Activated T-cell treated with anti-CD3 and anti-CD28 coated beads for 48 hours (primary cell): ENCODE data around the gene PDZD4.

Experiments used
- DNase-seq: peaks from one replicate; pipeline ENCODE4 v3.0.0-alpha.2; 2020; ENCODE audit warnings: low read depth

The PDZD4 gene

DNA sequence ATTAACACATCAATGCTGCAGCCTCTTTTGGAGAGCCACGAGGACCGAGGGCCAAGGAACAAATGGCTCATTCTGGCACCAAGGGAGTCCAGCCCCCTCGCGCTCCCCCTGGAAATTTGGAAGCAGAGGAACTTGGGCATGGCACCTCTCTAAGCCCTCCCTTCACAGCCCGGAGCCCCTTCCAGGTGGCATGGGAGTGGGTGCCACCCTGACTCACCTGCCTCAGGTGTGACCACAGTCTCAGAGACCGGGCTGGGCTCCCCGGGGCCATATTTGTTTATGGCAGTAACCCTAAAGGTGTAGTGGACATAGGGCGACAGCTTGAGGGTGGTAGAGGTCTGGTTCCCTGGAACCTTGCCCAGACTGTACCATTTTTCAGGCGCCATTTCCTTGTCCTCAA, 36.8 kb upstream of the PDZD4 start:
- no peak for DNase-seq

DNA sequence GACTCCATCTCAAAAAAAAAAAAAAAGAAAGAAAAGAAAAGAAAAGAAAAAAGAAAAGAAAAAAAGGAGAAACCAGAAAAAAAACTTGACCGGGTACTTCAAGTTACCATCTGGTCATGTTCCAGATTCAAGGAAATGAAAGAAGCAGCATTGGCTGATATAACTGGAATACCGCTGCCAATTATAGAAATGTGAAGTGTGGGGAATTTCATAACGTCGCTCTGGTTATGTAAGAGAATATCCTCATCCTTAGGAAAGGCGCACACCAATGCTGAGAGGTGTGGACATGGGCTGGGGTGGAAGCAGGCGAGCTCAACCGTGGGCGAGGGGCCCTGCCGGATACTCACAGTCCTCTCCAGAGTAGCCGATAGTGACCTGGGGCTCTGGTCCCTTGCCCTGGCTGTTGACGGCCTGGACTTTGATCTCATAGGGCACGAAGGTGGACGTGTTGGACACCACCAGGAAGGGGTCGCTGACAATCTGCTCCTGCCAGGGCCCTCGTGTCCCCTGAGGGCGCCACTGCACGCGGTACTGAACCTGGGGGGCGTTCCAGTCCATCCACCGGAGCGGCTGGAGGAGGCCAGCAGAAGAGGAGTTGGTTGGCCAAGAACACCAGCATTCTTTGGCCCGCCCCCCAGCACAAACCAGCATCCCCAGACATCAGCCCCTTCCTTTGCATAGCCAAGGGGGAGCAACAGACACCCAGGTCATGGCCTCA, 36.1 kb upstream of the PDZD4 start:
- no peak for DNase-seq

DNA sequence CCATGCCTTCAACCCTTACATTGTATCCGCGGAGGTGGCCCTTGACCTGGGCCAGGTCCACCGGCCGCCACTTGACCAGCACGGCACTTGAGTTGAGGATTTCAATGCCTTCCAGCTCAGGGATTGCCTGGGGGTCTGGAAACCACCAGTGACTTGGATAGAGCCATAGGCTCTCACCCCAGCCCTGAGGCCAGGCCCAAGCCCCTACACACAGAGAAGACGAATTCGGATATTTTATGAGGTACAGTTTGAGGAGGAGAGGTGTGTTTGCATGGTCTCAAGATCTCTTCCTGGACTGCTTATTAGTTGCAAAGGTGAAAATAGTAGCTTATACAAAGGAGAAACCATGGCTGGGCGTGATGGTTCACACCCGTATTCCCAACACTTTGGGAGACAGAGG, 35.3 kb upstream of the PDZD4 start:
- no peak for DNase-seq

DNA sequence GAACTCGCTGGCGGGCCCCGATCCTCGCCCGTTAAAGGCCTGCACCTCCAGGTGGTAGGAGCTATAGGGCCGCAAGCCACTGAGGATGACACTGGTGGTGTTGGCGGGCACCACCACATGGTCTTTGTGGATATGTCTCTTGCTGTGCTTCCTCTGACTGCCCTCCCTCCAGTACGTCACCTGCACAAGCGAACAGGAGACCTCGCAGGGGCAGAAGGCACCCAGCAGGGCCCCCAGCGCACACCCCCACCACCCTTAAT, 34.9 kb upstream of the PDZD4 start:
- no peak for DNase-seq

DNA sequence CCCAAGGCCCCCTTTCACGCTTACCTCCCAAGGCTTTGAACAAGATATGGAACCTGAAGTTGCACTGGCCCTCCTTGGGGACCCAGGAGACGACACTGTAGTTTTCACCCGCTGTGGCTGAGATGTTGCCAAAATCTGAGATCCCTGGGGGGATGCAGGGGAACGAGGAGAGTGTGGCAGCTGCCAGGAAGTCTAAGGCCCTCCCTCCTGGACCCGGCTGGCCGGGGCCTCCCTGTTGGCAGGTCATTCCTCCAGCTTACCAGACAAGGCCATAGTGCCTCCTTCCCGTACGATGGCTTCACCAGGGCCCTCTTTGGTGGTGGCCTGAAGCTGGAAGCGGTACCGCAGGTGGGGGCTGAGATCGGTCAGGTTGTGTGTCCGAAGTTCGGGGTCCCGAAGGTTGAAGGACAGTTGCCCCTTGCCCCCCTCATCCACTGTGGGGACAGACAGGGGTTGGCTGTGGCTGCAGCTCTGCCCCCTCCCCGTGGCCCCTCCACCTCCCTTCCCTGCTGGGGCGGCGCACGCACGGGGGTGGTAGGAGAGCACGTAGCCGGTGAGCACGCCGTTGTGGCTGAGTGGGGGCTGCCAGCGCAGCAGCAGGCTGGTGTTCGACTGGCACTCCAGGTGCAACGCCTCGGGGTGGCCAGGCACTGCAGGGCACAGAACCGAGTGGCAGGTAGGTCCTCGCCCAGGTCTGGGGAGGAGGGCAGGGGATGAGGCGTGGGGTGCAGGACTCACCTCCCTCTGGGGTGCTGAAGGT, 34.4 kb upstream of the PDZD4 start:
- DNase-seq = no peak

DNA sequence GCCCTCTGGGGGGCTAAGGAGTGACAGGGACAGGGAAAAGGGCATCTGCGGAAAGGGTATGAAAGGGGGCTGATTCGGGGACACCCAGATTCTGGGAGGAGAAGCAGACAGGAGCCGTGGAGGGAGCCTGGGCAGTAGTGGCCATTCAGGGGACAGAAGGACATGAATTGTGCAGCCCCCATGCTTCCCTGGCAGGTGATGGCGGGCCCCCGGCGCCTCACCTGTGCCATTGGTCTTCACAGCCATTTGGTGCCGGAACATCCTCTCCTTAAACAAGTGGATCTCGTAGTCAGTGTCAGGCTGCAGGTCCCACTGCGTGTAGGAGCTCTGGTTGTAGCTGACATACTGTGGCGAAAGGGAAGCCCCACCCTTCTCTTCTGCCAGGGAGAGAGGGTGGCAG, 33.8 kb upstream of the PDZD4 start:
- no peak for DNase-seq

DNA sequence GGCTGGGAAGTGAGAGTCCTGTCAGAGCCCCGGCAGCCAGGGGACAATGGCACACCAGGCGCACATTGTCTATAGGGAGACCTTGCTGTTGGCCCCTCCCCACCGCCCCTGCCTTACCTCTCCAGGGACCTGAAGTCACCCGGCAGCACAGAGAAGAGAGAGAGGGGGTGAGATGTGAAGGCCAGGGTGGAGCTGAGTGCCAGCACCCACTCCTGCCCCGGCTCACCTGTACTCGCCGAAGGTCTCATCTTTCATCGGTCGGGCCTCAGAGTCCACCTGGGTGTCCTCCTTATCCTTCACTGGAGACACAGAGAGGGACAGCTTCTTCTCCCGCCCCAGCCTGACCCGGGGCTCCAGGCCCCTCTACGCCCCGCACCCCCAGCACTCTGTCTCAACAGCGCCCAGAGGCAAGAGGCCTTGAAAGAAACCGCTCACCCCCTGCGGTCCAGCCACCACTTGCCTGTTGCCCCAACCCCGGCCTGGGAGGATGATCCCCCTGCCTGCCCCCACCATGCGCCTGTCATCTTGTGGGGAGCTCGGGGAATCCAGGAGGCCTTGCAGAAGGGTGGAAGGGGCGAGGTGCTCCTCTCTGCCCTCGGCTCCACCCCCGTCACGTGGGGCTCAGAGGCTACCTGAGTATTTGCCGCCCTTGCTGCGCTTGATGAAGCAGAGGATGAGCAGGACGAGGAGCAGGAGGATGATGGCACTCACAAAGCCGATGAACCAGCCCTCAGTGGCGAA, 33.1 kb upstream of the PDZD4 start:
- no peak for DNase-seq

DNA sequence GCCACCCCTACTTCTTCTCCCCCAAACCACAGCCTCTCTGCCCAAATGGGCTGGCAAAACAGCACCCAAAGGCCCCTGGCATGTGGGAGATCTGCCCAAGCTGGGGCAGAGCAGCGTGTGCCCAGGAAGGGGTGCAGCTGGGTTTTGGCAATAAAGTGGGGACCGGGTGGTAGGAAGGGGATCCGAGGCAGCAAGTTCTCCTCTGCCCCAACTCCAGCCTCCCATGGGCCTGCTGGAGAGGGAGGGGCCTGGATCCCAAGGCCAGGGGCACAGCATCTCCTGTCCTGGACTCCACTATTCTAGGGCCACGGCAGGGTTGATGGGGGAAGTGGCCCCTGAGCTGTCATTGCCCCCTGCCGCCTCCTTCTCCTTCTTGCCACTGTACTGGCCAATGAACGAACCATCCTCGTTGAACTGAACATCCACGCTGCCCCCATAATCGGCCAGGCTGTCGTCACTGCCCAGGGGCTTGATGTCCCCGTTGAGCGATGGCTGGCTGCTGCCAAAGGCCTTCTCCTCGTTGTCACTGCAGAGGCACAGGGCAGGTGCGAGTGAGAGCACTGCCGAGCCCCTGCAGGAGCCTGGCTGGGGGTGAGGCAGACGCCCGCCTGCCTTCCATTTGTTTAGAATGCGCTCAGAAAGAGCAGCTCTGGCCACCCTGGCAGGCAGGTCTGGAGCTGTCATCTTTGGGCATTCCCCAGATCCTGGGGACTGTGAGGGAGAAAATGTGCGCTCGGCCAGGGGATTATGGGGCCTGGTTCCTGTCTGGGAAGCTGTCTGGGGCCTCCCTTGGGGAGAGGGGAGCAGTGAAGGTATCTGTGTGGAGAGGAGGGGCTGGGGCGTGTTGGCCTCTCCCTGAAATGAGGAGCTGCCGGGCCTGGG, 32.3 kb upstream of the PDZD4 start:
- no peak for DNase-seq

DNA sequence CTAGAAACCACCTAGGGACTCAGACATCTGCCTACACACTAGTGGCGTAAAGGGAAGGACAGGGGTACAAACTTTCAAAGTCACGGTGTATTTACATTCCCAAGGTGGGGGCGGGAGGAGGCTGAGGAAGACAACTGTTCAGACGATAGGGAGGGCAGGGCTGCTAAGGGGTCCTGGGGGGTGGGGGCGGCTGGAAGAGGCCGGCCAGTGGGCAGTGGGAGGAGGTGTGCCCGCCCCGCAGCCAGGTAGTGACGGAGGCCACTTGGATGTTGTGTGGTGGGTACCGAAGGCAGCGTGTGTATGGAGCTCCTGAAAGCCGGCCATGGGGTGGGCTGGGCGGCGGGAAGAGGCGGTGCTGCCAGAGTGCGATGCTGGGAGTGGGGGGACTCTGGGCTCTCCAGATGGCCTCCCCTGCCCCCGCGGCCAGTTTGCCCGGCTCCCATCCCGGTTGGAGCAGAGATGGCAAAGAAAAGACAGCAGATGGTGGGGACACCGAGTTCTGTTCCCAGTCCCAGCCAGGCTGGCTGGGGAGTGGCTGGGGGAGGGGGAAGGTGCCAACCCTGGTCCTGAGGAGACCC, 31.5 kb upstream of the PDZD4 start:
- DNase-seq = no peak

DNA sequence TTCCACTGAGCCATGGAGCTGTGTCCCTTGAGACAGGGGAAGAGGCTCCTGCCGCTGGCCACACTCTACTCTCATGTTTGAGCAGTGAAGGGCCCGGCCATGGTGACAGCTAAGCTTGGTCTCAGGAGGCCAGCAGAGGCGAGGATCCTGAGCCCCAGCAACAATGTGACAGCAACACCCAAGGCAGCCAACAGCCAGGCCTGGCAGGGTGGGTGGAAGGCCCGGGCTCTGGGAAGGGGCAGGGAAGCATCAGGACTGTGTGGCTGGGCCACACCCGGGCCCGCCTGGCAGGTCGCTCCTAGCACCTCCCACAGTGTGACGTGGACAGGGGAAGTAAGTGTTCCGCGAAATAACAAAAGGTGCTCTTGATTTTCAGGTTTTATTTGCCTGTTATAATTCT, 30.8 kb upstream of the PDZD4 start:
- no peak for DNase-seq

DNA sequence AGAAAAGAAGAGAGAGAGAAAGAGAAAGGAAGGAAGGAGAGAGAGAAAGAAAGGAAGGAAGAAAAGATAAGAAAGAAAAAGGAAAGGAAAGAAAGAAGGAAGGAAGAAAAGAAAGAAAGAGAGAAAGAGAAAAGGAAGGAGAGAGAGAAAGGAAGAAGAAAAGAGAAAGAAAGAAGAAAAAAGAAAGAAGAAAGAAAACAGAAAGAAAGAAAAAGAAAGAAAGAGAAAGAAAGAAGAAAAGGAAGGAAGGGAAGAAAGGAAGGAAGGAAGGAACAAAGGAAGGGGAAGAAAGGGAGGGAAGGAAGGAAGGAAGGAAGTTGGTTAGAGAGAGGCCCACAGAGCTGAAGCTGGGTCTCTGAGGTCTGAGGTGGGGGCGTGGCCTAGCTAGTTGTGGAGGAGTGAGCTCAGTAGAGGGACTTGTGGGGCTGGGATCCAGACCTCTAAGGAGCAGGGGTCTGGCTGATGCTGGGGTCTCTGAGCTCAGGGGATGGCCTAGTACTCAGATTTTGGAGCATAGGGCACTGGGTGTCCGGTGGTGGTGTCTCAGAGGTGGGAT, 27.1 kb upstream of the PDZD4 start:
- no peak for DNase-seq

DNA sequence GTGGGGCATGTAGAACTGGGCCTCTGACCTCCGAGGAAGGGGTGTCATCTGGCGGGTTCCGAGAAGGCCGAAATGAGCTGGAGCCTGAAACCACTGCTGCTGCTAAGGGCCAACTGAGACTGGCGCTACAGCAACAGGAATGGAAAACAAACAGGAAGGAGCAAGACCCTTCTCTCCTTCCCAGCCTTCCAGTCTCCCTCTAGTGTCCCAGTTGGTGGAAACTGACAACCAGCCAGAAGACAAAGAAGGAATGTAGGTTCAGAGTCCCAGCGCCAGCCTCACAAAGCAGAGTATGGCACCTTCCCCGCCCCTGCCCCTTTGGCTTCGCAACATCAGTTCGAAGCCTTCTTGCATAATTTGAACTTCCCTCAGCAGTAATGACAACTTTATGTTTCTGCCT, 24.4 kb upstream of the PDZD4 start:
- no peak for DNase-seq

DNA sequence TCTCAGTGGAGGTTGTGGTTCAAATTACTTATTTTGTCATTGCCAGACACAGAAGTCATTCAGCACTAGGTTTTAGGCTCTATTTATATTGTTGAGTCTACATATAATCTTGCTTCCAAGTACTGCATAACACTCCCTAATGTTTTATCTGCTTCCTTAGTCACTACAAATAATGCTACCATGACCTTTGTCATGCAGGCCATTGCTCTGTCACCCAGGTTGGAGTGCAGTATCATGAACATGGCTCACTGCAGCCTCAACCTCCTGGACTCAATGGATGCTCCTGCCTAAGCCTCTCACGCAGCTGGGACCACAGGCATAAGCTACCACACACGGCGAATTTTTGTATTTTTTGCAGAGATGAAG, 23.5 kb upstream of the PDZD4 start:
- no peak for DNase-seq

DNA sequence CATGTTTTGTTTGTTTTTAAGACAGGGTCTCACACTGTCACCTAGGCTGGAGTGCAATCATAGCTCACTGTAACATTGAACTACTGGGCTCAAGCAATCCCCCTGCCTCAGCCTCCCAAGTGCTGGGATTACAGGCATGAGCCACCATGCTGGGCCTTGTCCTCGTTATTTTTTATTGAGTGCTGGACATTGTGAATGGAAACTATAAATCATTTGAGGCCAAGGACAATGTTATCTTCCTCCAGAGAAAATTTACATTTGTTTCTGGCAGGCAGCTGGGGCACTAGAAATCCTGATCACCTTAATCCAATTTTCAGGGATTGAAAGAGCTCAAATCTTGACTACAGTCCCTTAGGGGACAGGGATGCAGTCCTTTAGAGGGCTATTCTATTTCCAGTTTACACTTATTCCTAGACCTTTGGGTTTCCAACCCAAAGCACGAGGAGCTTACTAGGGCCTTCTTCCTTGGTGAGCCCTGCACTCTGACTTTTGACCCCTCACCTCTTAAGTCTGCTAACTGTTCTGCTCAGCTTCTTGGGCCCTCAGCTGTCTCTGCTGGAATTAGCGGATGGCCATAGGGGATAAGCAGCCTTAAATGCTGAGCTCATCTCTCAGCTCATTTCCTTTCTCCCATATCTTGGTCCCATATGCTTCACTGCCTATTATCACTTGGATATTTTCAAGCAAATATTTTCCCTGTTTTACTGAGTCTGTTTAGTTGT, 23.0 kb upstream of the PDZD4 start:
- DNase-seq = no peak

DNA sequence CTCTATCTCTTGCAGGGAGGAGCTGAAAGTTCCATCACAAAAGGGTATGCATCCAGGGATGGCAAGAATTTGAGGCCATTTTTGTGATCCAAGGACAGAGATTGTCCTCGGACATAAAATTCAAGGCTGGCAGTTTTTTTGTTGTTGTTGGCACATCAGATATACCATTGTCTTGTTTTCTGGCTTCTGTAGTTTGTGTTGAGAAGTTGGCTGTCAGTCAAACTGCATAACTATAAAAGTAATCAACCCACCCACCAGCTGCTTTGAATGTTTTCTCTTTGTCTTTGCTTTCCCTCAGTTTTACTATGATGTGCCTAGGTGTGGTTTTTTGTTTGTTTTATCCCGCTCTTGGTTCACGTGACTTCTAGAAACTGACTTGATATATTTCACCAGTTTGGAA, 21.6 kb upstream of the PDZD4 start:
- no peak for DNase-seq

DNA sequence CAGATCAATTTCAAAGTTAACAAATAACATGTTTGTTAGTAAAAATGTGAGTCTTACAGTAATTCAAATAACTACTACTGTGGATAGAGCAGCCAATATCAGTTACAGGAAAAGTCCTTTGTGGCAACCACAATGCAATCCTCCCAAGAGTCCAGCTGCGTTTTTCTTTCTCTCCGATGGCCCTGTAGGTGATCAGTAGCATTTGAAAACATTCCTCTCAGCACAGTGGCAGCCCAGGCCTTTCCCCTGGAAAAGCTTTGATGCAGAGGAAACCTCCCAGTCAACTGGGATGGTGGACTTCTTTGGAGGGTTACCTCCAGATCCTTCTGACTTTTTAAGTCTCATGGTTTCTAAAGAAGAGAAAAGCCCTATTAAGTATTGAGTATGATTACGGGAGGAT, 18.0 kb upstream of the PDZD4 start:
- DNase-seq = no peak

DNA sequence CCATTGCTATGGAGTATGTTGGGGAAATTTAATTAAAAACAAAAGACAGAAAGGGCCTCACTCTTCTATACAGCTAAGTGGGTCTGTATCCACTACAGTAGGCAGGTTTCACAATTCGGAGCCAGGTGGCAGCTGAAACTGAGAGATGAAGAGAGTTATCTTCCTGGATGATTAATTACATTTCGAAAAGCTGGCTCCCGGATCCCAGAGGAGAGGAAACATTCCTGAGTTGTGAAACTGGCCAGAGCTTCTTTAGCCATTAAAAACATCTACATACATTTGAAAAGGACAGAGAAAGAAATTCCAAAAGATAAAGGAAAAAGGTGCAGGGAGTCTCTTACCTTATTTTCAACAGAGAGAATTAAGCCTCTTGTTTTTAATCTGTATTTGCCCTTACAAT, 15.5 kb upstream of the PDZD4 start:
- no peak for DNase-seq

DNA sequence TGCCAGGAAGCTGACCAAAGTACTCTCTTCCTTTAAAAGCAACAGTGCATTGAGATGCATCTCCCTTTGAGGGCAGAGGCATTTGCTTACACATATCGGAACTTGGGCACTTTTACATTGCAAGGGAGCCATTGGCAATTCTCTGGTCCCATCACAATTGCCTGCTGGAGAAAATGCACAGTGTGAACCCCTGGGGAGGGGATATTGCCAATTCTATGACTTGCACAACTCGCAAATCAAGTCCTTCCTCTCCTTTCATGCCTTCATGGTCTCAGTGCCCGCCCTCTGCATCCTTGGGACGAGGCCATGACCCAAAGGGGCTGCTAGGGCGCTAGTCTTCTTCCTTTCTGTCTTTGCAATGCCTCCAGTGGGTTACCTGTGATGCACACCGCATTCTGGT, 14.9 kb upstream of the PDZD4 start:
- no peak for DNase-seq

DNA sequence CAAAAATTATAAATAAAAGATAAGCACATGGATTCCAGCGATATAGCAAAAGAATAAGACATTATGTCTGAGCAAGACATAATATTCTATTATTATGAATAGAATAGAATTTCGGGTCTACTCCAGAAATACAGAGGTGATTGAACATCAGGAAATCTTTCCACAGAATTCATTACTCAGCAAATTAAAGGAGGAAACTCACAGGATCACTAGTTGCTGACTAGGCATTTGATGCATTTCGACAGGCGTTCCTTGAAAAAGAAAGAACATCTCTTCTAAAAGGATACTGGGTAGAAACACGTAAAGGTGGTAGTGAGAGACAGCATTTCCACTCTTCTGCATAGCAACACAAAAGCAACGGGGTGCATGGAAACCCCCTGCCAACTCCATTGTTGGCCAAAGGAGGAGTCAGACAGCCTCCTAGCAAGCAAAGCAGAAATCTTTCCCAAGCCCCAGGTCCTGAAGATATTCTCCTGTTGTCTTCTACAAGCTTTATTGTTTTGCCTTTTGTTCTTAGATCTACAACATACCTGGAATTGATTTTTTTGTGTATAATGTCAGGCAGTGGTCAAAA, 14.3 kb upstream of the PDZD4 start:
- DNase-seq = no peak

DNA sequence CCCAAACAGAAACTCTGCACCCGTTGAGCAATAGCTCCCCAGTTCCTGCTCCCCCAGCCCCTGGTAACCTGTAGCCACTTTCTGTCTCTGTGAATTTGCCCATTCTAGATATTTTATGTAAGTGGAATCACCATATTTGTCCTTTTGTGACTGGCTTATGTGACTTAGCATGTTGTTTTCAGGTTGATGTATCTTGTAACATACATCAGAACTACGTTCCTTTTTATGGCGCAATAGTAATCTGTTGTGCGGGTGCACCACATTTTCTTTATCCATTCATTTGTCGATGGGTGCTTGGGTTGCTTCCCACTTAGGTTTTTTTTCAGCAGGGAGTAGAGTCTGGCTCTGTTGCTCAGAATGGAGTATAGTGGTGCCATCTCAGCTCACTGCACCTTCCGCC, 6.6 kb upstream of the PDZD4 start:
- no peak for DNase-seq

DNA sequence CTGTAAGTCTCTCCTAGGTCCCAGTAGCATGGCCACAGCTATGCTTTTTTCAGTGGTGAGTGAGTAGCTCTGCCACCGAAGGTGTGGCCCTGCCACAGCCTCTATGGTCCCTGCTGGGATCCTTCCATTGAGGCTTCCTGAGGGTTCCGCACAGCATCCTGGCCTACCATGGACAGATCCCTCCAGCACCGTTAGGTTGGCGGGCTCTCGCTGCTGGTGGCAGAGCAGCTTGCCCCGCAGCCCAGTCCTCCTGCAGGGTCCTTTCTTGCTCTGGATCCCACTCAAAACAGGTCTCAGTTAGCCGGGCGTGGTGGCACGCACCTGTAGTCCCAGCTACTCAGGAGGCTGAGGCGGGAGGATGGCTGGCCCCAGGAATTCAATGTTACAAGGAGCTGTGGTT, 2.4 kb upstream of the PDZD4 start:
- DNase-seq = no peak
